Stimulated activated CD4-positive, alpha-beta T cell treated with anti-CD3 and anti-CD28 coated beads, Interleukin-1b, Interleukin-23, amount 100 ng/mL, for 1 hour (primary cell): ENCODE data around the gene OR2AK2.
A peak's percentile ranks its signal among the peaks of the same experiment; 100 is the strongest.

Experiments used
- DNase-seq, 2 donors: peaks; one replicate each; pipeline ENCODE4 v3.0.0-alpha.2; 2020; ENCODE audit warnings: low read depth in 2 of 2

Gene OR2AK2

GRCh38 chr1:247964933-247965332 lies at the start of gene OR2AK2:
TSS of gene OR2AK2 (plus strand) at chr1:247965233. CDS start at chr1:247965377, 144 bp downstream.
- no peak for DNase-seq

GRCh38 chr1:247919952-247920351 lies 45.1 kb upstream of the OR2AK2 start, which contains the start of gene OR2T8:
TSS of gene OR2T8 (plus strand) at chr1:247920252. CDS start at chr1:247921018, 766 bp downstream.
- DNase-seq: no peak

- no peak for DNase-seq
Observed at GRCh38 chr1:247923941-247924340, 41.1 kb upstream of the OR2AK2 start.

GRCh38 chr1:247924868-247925267 lies 40.2 kb upstream of the OR2AK2 start, which contains the start of gene OR2AJ1:
TSS of gene OR2AJ1 (plus strand) at chr1:247924889. CDS start at chr1:247933769, 8,880 bp downstream.
- no peak for DNase-seq

GRCh38 chr1:247933989-247934388 lies 31.0 kb upstream of the OR2AK2 start:
- DNase-seq: no peak

- no peak for DNase-seq
Observed at GRCh38 chr1:247935781-247936180, 29.3 kb upstream of the OR2AK2 start.

- DNase-seq: no peak
Observed at GRCh38 chr1:247936415-247936814, 28.6 kb upstream of the OR2AK2 start.

- DNase-seq: peak in 1 of 2 donors; percentile 92
Observed at GRCh38 chr1:247936965-247937734, 27.9 kb upstream of the OR2AK2 start.

GRCh38 chr1:247942624-247943023 lies 22.4 kb upstream of the OR2AK2 start:
- DNase-seq: no peak

GRCh38 chr1:247948558-247948957 lies 16.5 kb upstream of the OR2AK2 start, which contains the start of gene OR2L8:
TSS of gene OR2L8 (plus strand) at chr1:247948858. CDS start at chr1:247948858, 0 bp downstream.
- DNase-seq: no peak

GRCh38 chr1:247953408-247953807 lies 11.6 kb upstream of the OR2AK2 start:
- DNase-seq: no peak

GRCh38 chr1:247961791-247962190 lies 3.2 kb upstream of the OR2AK2 start:
- DNase-seq: no peak

GRCh38 chr1:247962911-247963588 lies 2.0 kb upstream of the OR2AK2 start:
- DNase-seq: no peak

- no peak for DNase-seq
Observed at GRCh38 chr1:247966532-247967204, 1.6 kb downstream of the OR2AK2 start.

- no peak for DNase-seq
Observed at GRCh38 chr1:247992986-247993385, 28.0 kb downstream of the OR2AK2 start.

GRCh38 chr1:247998811-247999210 lies 33.8 kb downstream of the OR2AK2 start:
- no peak for DNase-seq

- no peak for DNase-seq
Observed at GRCh38 chr1:248000169-248000568, 35.1 kb downstream of the OR2AK2 start.

- no peak for DNase-seq
Observed at GRCh38 chr1:248007778-248008177, 42.7 kb downstream of the OR2AK2 start.

GRCh38 chr1:248009681-248010080 lies 44.6 kb downstream of the OR2AK2 start:
- DNase-seq: no peak

- no peak for DNase-seq
Observed at GRCh38 chr1:248013229-248013710, 48.2 kb downstream of the OR2AK2 start, which contains the start of gene OR2L5. TSS of gene OR2L5 (plus strand) at chr1:248013660. CDS start at chr1:248021948, 8,288 bp downstream.

- DNase-seq: no peak
Observed at GRCh38 chr1:248015803-248016202, 50.8 kb downstream of the OR2AK2 start.
